ENCODE results near the gene TOM1L1. TPM values are rescaled to one million over a fixed set of nuclear protein-coding genes. Genes with fewer than 3 reads are reported as not detected.
A peak's percentile ranks its signal among the peaks of the same experiment; 100 is the strongest.

Gene TOM1L1
- total RNA-seq, 1 experiment from 2014 or later: 48.1 TPM

DNA sequence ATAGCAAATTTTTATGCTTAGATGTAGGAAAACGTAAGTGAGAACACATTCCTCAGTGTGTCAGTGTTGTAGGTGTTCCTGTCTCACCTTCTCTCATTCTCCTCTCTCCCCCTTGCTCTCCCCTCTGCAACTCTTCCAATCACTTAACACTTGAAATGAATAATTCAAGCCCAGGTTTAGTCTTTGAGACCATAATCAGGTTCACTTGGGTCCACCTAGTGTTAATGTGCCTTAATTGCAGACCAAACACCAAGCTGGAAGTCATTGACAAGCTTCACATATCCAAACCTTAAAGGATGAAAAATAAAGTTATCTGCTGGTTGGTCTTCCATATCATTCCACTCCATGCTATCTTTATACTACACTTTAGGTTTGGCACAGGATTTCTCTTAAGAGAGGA lies 104.9 kb downstream of the TOM1L1 start:
- Histone ChIP-seq H3K27me3 (ENCODE audit: low read length) (no peaks in the 10 kb centered on the region), H3K9ac (ENCODE audit: low read length) (no peak overlapping the region), H3K4me2 (ENCODE audit: low read length) (no peak overlapping the region), H3K4me3 (ENCODE audit: low read length) (no peak overlapping the region), H3K9me2 (replicated peaks; ENCODE audit: low read length) (no peaks in the 10 kb centered on the region), H3K9me3 (ENCODE audit: low read length) (no peaks in the 10 kb centered on the region), H3K36me3 (ENCODE audit: low read depth, low read length) (peaks cover 3% of the 10 kb centered on the region; the same call in 1 of the 2 replicates), H2AFZ (ENCODE audit: low read length) (no peak overlapping the region), H4K20me1 (ENCODE audit: low read length) (no peaks in the 10 kb centered on the region), H3K4me1 (ENCODE audit: insufficient read depth, low read length) (no peaks in the 10 kb centered on the region), H3F3A (ENCODE audit: low read length, unreplicated experiment) (no peaks in the 10 kb centered on the region), H3K79me2 (ENCODE audit: low read length) (no peaks in the 10 kb centered on the region), H3K27ac (ENCODE audit: low read length) (no peak overlapping the region)
- no peak for TF ChIP-seq EZH2 (IDR thresholded peaks at IDR 0.05; ENCODE audit: low read length, unreplicated experiment)
- TF ChIP-seq CTCF (conservative IDR thresholded peaks at IDR 0.05; ENCODE audit: low read depth, low read length): peak; percentile 74
- intact Hi-C loops (cut with micrococcal nuclease): loop anchor here (1.0 kb wide), 1 partner anchor 12 kb away; no protein-coding TSS in a partner anchor
- ChIA-PET CTCF (interaction anchor here (0.6 to 1.5 kb wide), 5 partner anchors 8 to 349 kb away, joined by 3 to 10 read pairs (median 5); no protein-coding TSS in a partner anchor), POLR2A (ENCODE audit: unreplicated experiment) (interaction anchor here (0.6 kb wide), 1 partner anchor 106 kb away, joined by 3 read pairs; no protein-coding TSS in a partner anchor)
- DNase-seq (peak; percentile 69), ATAC-seq (peak; percentile 81)
- no TSS peak for BruUV-seq (replicated peaks)

Other genes starting within 250 kb of the TOM1L1 start
- gene COX11, start 67.8 kb downstream of the TOM1L1 start, total RNA-seq (2014; rRNA removed): 246 and 270 TPM in 2 replicates
- gene STXBP4, start 67.9 kb downstream of the TOM1L1 start, total RNA-seq (2014; rRNA removed): 6.2 and 10.3 TPM in 2 replicates

All from PC-3 (cell line).